GM19455 (cell line): ENCODE data around the gene ATAD3C.
A peak's percentile ranks its signal among the peaks of the same experiment; 100 is the strongest.
"Not testable (repeated sequence)": the region's sequence is repeated elsewhere in the genome, so short reads cannot be mapped to it uniquely, and the experiment has no call there.

Source experiments
- ATAC-seq: cut with Tn5 transposase; IDR thresholded peaks from one replicate; pipeline ENCODE4 v1.9.1; 2021; ENCODE audit not compliant: unreplicated experiment

The ATAD3C gene

GRCh38 chr1:1449099-1449739, at the start of gene ATAD3C:
ATAD3C (plus strand) TSS chr1:1449689; CDS start chr1:1450684, 995 bp downstream.
- no peak for ATAC-seq

- peak; percentile 5 for ATAC-seq
Measured at GRCh38 chr1:1399872-1400575, 49.5 kb upstream of the ATAD3C start.

GRCh38 chr1:1400576-1401456, 48.7 kb upstream of the ATAD3C start:
- ATAC-seq, result no peak

GRCh38 chr1:1401457-1402010, 48.0 kb upstream of the ATAD3C start:
- ATAC-seq, result no peak

GRCh38 chr1:1402072-1402900, 47.2 kb upstream of the ATAD3C start:
- no peak for ATAC-seq

- ATAC-seq, result not testable (repeated sequence)
Measured at GRCh38 chr1:1402901-1403392, 46.5 kb upstream of the ATAD3C start.

GRCh38 chr1:1403653-1404052, 45.8 kb upstream of the ATAD3C start:
- no peak for ATAC-seq

- no peak for ATAC-seq
Measured at GRCh38 chr1:1406101-1406820, 43.2 kb upstream of the ATAD3C start.

- peak; percentile 93 for ATAC-seq
Measured at GRCh38 chr1:1406821-1407635, 42.5 kb upstream of the ATAD3C start, which contains the start of gene MRPL20. MRPL20 (minus strand) TSS chr1:1407293; CDS start chr1:1407217, 76 bp downstream.

GRCh38 chr1:1407636-1408318, 41.7 kb upstream of the ATAD3C start:
- ATAC-seq, result no peak

GRCh38 chr1:1410238-1410637, 39.3 kb upstream of the ATAD3C start:
- ATAC-seq, result not testable (repeated sequence)

GRCh38 chr1:1411626-1412025, 37.9 kb upstream of the ATAD3C start:
- no peak for ATAC-seq

- not testable (repeated sequence) for ATAC-seq
Measured at GRCh38 chr1:1412311-1412902, 37.1 kb upstream of the ATAD3C start.

- ATAC-seq, result no peak
Measured at GRCh38 chr1:1415751-1416150, 33.7 kb upstream of the ATAD3C start.

GRCh38 chr1:1417396-1417795, 32.1 kb upstream of the ATAD3C start:
- not testable (repeated sequence) for ATAC-seq

- ATAC-seq, result not testable (repeated sequence)
Measured at GRCh38 chr1:1417825-1418463, 31.5 kb upstream of the ATAD3C start.
